ENCODE measurements around the gene ARRDC2. TPM values are rescaled to one million over a fixed set of nuclear protein-coding genes. Genes with fewer than 3 reads are reported as not detected.

The ARRDC2 gene
- total RNA-seq, 1 donor from 2014 or later = 43.1 TPM

DNA sequence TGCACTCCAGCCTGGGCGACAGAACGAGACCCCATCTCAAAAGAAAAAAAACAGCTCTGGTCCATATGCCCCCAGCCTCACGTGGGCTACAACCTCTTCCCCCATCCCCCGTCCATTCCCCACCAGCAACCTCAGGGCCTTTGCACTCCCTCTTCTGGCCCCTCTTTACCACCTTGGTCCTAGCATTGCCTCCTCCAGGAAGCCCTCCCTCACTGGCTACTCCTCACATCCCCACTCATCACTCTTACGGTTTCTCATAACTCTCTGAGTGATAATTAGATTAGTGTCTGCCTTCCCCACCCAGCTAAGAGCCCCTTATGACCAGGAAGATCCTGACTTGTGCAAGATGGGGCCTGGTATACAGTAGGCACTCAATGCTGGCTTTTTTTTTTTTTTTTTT lies 48.0 kb downstream of the ARRDC2 start:
- intact Hi-C loops (cut with micrococcal nuclease) = loop anchor here (5.0 kb wide), 1 partner anchor 109 kb away; no protein-coding TSS in a partner anchor

GRCh38 chr19:18057557-18057956 lies 49.6 kb downstream of the ARRDC2 start:
- intact Hi-C loops (cut with micrococcal nuclease) = loop anchor here (5.0 kb wide), 1 partner anchor 110 kb away; no protein-coding TSS in a partner anchor

DNA sequence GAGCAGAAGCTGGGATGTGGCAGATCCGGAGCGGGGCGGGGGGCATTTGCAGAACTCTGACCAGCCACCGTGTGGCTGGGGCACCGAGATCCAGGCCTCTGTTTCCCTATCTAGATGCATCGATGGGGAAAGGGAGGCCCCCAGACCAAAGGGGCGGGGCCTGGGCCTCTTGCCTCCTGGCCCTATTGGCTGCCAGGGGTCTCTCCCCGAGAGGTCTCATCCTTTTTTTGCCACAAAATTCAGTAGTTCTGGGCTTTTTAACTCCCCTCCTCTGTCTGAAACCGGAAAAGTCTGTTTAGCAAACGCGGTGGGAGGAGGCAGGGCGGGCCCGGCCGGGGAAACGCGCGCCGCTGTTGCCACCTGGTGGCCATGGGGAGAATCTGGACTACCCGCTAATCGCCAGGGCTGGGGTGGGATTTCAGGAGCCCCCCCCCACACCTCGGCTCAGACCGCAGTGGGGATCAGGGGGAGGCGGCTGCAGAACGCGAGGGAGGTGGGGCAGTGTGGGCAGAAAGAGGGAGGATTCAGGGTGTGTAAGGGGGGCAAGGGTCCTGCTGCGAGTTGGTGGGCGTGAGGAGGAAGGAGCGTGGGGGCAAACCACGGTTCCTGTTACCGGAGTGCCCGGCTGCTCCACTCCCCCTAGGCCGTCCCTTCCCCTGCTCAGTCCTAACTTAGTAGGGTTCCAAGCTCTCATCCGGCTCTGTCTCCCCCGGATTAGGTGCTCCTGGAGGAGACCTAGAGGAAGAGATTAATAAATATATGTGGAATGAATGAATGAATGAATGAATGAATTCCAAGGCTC lies 50.4 kb downstream of the ARRDC2 start:
- intact Hi-C loops (cut with micrococcal nuclease) = loop anchor here (1.0 to 5.0 kb wide), 3 partner anchors 13 to 111 kb away; no protein-coding TSS in a partner anchor

- intact Hi-C loops (cut with micrococcal nuclease) = loop anchor here (5.0 kb wide), 1 partner anchor 112 kb away; no protein-coding TSS in a partner anchor
These were observed 51.3 kb downstream of the ARRDC2 start for GRCh38 chr19:18059297-18059696.

DNA sequence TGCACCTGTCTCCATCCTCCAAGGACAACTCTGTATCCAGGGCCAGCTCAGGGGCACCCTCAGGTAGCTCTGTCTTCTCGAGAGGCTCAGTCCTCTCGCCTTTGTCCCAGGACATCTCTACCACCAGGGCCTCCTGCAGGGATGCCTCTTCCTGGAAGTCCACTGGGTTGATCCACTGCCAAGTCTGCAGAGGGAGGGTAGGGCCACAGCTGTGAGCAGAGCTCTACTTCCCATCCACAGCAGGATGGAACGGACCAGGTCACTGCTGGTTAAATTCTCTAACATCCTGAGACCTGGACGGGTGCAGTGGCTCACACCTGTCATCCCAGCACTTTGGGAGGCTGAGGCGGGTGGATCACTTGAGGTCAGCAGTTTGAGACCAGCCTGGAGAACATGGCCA lies 51.9 kb downstream of the ARRDC2 start:
- intact Hi-C loops (cut with micrococcal nuclease) = loop anchor here (5.0 kb wide), 1 partner anchor 113 kb away; no protein-coding TSS in a partner anchor

DNA sequence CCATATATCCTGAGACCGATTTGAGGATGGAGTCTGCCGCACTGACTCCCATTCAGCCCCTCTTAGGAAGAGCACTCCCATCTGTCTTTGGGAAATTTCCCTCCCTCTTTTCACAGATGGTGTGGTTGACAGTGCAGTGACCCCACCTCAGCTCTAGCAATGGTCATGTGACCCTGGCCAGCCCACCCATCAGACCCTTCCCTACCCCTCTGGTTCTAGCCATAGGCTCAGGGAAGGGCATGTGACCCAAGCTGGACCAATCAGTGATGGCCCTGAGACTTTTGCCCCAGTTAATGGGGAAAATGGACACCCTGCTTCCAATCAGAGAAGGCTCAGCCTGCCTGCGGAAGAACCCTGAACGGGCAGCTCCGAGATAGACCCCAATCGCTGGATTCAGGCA lies 52.5 kb downstream of the ARRDC2 start:
- intact Hi-C loops (cut with micrococcal nuclease) = no loop called here

- intact Hi-C loops (cut with micrococcal nuclease) = no loop called here
These were observed 54.1 kb downstream of the ARRDC2 start for GRCh38 chr19:18062028-18062427.

DNA sequence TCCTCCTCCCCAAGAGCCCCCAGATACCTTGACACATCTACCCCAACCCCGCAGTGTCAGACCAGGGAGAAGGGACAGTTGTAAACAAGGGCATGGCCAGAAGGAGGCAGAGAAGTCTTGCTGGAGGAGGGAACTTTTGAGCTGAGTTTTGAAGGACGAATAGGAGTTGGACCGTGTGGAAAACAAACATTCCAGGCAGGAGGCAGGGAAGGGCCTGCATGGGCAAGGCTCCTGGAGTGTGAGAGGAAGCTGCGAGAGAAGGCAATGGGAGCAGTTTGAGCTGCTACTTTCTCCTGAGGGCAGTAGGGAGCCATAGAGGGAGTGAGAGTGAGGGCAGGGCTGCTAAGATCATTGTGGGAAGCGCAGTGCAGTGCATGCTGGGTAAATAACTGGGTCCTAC lies 55.5 kb downstream of the ARRDC2 start:
- intact Hi-C loops (cut with micrococcal nuclease) = no loop called here

Other genes with a start within 250 kb of the ARRDC2 start
- gene B3GNT3, start 213.0 kb upstream of the ARRDC2 start, total RNA-seq = not detected in 2 replicates
- 4.1 and 5.7 TPM in 2 replicates for gene INSL3, start 186.7 kb upstream of the ARRDC2 start, total RNA-seq
- gene JAK3, start 160.2 kb upstream of the ARRDC2 start, total RNA-seq = 184 and 186 TPM in 2 replicates
- gene RPL18A, start 148.3 kb upstream of the ARRDC2 start, total RNA-seq = 2,256 and 2,269 TPM in 2 replicates
- 0.48 and 0.84 TPM in 2 replicates for gene SLC5A5, start 136.2 kb upstream of the ARRDC2 start, total RNA-seq
- 64.2 and 65.9 TPM in 2 replicates for gene CCDC124, start 75.2 kb upstream of the ARRDC2 start, total RNA-seq
- gene KCNN1, start 41.1 kb upstream of the ARRDC2 start, total RNA-seq = 0.05 TPM in 1 of 2 replicates, not detected in the other
- 93.4 and 93.9 TPM in 2 replicates for gene IL12RB1, start 78.8 kb downstream of the ARRDC2 start, total RNA-seq
- gene MAST3, start 89.6 kb downstream of the ARRDC2 start, total RNA-seq = 22.5 and 23.7 TPM in 2 replicates
- gene PIK3R2, start 145.0 kb downstream of the ARRDC2 start, total RNA-seq = 13.9 and 16.6 TPM in 2 replicates
- gene IFI30, start 165.6 kb downstream of the ARRDC2 start, total RNA-seq = 60.7 and 61.5 TPM in 2 replicates
- gene MPV17L2, start 185.0 kb downstream of the ARRDC2 start, total RNA-seq = 7.4 and 9.6 TPM in 2 replicates
- 3.5 and 4.7 TPM in 2 replicates for gene RAB3A, start 195.9 kb downstream of the ARRDC2 start, total RNA-seq
- gene PDE4C, start 218.3 kb downstream of the ARRDC2 start, total RNA-seq = not detected in 2 replicates